IMR-90 (cell line): ENCODE results near the gene SLC22A7.

Experiments
- BHLHE40 ChIP-seq: fragments of 150-350 bp; IDR thresholded peaks from 2 replicates; pipeline ENCODE4 v1.6.1; 2016; ENCODE audit warnings: mild to moderate bottlenecking, low read depth, low read length
- CHD1 ChIP-seq: IDR thresholded peaks from 2 replicates; pipeline ENCODE4 v1.6.1; 2012; ENCODE audit warnings: low read depth, low read length, improper control_type of control experiment
- ELK1 ChIP-seq: fragments of 150-350 bp; IDR thresholded peaks from 2 replicates; pipeline ENCODE4 v1.6.1; 2016; ENCODE audit warnings: low read depth, mild to moderate bottlenecking, low read length, moderate library complexity, borderline replicate concordance
- FOS ChIP-seq: fragments of 150-350 bp; IDR thresholded peaks from 2 replicates; pipeline ENCODE4 v1.6.1; 2016; ENCODE audit warnings: low read depth, low read length
- MAZ ChIP-seq: IDR thresholded peaks from 2 replicates; pipeline ENCODE4 v1.6.1; 2012; ENCODE audit warnings: low read depth, mild to moderate bottlenecking, low read length, improper control_type of control experiment, moderate library complexity, borderline replicate concordance
- POLR2A ChIP-seq: IDR thresholded peaks from 2 replicates; pipeline ENCODE4 v1.6.1; 2012; ENCODE audit warnings: mild to moderate bottlenecking, low read depth, low read length
- RAD21 ChIP-seq: IDR thresholded peaks from 2 replicates; pipeline ENCODE4 v1.6.1; 2012; ENCODE audit warnings: low read length, improper control_type of control experiment
- RFX5 ChIP-seq: IDR thresholded peaks from 2 replicates; pipeline ENCODE4 v1.8.0; 2012; ENCODE audit warnings: low read depth, mild to moderate bottlenecking, low read length, moderate library complexity
- SMC3 ChIP-seq: fragments of 150-350 bp; IDR thresholded peaks from 2 replicates; pipeline ENCODE4 v1.6.1; 2016; ENCODE audit warnings: low read depth, mild to moderate bottlenecking, antibody characterized with exemption, low read length, moderate library complexity
- USF2 ChIP-seq: fragments of 150-350 bp; IDR thresholded peaks from 2 replicates; pipeline ENCODE4 v1.6.1; 2017; ENCODE audit warnings: mild to moderate bottlenecking, antibody characterized with exemption, low read length, low read depth
- TF ChIP-seq, protein P1 (sequence below): conservative IDR thresholded peaks from 2 replicates; pipeline ENCODE4 v1.5.1; 2012; ENCODE audit warnings: mild to moderate bottlenecking, low read depth, low read length, improper control_type of control experiment

DNA sequence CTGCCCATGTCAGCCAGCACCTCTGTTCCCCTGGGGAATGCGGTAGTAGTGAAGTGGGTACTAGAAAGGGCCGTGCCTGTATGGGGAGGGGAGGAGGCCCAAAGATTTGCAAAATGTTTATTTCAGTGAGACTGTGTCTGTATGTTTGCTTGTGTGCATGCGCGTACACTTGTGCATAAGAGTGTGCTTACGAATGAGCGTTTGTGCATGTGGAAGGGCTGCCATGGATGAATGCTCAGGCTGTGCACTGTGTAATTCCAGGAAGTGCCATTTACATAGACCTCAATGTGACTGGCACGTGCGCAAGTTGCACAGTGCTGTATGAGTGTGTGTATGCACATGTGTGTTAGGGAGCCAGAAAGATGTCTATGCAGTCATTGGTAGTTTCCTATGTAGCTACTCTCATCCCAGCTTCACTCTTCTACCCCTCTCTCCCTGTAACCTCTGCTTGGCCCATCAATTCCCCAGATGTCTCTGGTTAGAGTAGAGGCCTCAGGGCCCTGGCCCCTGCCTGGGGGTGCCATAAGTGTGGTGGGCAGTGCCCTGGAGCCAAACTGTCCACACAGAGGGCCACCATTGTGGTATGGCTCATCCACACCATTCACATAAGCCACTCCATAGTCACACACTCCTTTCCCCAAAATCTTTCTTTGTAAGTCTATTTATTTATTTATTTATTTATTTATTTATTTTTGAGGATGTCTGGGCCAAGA lies 26.8 kb upstream of the SLC22A7 start:
- TF ChIP-seq, protein P1, sequence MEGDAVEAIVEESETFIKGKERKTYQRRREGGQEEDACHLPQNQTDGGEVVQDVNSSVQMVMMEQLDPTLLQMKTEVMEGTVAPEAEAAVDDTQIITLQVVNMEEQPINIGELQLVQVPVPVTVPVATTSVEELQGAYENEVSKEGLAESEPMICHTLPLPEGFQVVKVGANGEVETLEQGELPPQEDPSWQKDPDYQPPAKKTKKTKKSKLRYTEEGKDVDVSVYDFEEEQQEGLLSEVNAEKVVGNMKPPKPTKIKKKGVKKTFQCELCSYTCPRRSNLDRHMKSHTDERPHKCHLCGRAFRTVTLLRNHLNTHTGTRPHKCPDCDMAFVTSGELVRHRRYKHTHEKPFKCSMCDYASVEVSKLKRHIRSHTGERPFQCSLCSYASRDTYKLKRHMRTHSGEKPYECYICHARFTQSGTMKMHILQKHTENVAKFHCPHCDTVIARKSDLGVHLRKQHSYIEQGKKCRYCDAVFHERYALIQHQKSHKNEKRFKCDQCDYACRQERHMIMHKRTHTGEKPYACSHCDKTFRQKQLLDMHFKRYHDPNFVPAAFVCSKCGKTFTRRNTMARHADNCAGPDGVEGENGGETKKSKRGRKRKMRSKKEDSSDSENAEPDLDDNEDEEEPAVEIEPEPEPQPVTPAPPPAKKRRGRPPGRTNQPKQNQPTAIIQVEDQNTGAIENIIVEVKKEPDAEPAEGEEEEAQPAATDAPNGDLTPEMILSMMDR = no peak
- TF ChIP-seq POLR2A (no peak), BHLHE40 (no peak), CHD1 (no peak), ELK1 (no peak), USF2 (no peak), RAD21 (no peak), MAZ (no peak), SMC3 (no peak), FOS (no peak), RFX5 (no peak)
